GM21515 (cell line): ENCODE results near the gene ANKRD13B.

Experiments used
- ATAC-seq: cut with Tn5 transposase; IDR thresholded peaks from one replicate; pipeline ENCODE4 v1.9.1; 2021; ENCODE audit not compliant: unreplicated experiment

Gene ANKRD13B

DNA sequence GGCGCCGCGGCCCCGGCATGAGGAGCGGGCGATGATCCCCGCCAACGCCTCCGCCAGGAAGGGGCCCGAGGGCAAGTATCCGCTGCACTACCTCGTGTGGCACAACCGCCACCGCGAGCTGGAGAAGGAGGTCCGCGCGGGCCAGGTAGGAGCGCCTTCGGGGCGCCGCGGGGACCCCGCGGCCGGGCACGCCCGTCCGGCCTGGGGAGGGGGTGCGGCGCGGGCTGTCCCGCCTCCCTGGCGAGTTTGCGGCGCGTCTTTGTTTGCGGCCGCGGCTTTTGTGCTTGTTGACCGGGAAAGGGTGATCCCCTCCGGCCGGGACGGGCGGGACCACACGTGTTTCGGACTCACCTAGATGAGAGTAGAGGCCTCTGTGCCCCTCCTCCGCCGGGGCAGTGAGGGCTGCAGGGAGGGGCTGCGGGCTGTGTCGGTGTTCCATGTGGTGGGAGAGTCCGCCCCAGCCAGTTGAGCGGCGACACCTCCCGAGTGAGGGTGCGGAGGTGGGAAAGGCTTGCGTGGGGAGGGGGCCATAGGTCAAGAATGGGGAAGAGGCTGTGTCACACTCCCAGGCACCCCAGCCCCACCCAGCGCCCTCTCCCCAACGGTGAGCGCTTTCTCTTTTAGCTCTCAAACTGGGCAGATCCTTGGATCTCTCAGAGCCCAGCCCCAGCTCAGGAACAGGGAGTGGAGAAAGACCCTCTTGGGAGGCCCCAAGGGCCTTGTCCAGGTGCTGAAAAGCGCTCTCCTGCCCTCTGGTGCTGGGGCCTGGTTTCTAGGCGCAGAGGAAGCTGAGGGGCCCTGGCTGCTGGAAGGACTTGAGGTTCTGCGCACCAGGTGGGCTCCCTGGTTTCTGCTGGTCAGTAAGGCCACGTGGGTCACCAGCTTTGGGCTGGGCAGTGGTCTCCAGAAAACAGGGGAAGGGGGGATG, 923 bp downstream of the ANKRD13B start:
- no peak for ATAC-seq

DNA sequence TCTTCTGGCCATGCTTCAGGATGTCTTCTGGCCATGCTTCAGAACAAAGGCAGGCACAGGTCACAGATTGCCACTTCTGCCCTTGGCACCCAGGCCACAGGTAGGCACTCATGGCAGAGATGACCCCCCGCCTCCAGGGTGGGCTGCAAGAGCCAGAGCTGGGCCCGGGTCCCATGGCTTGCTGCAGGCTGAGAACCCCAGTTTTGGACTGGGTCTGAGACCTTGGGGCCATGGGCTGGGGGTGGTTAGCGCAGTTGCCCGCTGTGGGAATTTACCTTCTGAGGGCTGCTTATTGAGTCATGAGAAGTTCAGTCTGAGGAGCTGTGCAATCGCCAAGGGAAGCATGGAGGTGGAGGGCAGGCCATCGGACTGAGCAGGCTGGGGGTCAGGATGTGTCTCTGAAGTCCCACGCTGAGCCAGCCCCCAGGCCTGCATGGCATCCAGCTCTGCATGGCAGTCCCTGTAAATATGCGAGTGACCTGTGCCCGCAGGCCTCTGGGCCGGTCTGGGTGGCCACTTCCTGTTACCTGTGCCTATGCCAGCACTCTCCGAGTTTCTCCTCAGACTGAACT, 1.7 kb downstream of the ANKRD13B start:
- ATAC-seq = no peak

DNA sequence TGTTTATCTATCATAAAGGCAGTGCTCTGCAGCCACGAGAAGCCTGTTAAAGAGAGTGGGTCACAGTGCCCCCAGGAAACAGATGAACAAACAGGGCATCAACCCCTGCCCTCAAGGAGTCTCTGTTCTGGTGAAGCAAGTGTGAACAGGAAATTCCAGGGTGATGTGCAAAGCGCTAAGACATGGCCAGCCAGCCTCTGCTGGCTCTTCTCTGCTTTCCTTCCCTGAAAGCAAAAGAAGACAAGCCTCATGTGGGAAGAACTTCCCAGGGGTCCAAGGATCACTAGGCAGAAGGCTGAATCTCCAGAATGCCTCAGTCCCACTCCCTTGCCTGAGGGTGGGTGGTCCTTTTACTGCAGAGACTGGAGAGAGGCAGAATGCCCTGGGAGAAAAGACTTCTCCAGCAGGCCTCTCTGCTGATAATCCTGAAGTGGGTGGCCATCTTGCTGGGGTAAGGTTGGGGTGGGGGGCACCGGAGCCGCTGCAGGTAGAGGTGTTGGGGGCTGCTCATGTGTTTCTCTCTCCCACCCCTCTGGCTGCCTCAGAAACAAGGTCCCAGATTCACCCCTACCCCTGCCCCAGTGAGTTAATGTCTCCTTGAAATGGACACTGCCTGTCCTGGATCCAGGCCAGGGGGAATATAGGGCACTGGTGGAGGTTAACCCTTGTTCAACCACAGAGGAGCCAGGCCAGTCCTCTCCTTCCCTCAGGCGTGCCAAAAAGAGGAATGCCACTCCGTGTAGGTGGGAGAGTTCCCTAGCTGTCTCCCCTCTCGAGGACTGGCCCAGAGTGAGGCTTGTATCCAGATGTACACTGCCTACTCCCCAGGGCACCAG, 2.4 kb downstream of the ANKRD13B start:
- no peak for ATAC-seq

DNA sequence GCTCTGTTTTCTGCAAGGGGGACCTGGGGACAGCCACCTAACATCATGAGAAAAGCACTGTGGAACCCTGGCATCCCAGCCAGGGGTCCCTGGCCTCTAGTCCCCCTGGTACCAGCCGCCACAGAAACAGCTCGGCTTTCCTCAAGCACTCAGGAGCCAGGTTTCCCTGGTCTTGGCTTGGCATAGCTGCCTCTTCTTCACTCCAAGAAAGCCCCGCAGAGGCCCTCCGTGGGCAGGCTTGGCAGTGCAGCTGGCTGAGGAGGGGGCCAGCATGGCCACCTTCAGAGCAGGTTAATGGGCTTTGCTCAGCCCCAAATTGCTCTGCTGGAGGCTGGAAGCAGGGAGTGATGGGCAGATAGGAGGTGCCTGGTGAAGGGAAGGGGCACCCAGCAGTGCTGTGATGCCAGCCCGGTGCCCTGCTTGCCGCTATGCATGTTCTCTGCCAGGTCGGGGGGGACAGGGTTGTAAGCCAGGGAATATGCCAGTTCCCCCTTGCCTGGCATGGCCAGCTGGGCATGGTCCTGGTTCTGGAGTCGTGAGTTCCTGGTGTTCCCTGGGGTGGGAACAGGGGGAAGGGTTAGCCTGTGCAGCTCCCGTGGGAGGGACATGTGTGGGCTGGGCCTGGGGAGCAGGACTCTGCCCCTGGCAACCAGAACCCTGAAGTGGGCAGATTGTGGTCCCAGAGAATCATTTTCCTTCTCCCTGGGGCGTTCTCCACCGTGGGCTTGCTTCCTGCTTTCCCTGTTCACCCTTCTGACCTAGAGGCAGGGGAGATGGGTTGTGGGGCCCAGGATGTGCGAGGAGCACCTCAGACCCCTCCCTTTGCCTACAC, 3.2 kb downstream of the ANKRD13B start:
- no peak for ATAC-seq

DNA sequence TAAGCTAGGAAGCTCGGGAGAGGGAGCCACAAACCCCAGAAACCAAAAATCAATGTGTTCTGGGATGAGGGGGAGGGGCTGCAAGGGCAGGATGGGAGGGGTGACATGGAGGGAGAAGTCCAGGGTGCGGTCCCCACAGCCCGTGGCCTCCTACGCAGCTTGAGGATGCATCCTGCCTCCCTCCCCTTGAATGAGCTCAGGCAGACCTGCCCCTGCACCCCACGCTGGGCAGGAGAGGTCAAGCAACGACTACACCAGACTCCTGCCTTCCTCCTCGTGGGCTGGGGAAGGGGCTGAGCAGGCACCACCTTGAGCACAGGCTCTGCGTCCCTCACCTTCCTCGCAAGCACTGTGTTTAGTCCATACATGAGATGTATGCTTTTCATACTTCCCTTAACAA, 3.9 kb downstream of the ANKRD13B start:
- ATAC-seq = no peak

DNA sequence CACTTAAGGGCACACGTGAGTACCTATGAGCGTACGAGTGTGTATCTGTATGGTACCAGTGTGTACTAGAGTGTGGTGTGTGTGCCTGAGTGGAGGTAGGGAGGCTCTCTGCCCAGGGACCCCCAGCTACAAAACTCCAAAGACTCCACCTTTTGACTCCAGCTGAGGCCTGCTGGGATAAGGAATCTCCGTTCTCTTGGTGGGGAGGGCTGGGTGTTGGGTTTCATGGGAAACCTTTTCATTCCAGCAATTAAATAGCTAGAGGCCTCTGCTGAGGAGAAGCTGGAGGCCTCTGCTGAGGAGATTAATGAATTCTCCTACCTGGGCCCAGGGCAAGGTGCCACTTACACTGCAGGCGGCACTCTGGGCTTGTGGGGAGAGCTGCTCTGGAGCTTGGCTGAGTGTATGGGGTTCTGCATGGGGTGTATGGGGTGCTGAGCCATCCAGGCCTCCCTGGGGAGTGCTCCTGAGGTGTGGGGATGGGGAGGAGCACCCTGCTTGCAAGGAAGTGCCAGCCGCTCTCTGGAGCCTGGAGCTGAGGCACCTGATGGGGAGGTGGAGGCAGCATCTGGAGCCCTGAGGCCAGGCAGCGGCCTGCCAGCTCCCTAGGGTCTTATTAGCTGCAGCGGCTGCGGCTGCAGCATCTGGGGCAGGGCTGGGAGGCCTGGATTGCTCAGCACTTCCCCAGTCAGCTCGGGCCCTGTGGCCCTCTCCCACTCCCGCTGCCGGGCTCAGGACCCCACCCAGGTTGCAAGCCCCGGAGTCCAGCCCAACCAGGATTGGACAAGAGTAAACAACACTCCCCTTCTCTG, 4.6 kb downstream of the ANKRD13B start:
- no peak for ATAC-seq

DNA sequence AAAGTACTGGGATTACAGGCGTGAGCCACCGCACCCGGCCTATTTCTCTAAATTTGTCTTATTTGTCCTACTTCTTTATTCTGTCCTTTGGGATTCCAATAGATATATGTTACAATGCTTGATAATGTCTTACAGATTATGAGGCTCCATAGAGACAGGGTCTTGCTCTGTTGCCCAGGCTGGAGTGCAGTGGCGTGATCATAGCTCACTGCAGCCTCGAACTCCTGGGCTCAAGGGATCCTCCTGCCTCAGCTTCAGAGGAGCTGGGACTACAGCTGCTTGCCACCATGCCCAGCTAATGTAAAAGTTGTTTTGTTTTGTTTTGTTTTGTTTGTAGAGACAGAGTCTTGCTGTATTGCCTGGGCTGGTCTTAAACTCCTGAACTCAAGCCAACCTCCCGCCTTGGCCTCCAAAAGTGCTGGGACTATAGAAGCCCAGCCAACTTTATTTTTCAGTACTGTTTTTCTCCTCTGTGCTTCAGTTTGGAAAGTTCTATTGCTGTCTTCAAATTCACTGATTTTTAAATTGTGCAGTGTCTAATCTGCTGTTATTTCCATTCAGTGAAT, 10.3 kb downstream of the ANKRD13B start:
- ATAC-seq = no peak

DNA sequence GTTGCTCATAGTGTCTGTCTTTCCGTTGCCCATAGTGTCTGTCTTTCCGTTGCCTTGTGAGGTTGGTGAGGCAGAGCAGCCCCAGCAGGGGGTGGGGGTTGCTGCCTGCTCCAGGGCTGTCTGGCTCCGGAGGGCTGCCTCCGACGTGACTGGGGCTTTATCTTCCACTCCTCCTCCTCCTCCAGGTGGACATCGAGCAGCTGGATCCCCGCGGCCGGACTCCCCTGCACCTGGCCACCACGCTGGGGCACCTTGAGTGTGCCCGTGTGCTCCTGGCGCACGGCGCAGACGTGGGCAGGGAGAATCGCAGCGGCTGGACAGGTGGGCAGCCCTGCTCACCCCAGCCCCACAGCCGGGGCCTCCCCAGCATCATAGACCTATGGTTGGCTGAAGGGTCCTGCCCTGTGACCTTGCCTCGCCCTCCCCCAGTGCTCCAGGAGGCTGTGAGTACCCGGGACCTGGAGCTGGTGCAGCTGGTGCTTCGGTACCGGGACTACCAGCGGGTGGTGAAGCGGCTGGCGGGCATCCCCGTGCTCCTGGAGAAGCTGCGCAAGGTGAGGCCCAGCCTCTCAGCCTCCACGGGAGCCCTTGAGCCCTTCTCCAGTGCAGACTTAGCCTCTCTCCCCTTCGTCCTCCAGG, 14.7 kb downstream of the ANKRD13B start:
- ATAC-seq = no peak

DNA sequence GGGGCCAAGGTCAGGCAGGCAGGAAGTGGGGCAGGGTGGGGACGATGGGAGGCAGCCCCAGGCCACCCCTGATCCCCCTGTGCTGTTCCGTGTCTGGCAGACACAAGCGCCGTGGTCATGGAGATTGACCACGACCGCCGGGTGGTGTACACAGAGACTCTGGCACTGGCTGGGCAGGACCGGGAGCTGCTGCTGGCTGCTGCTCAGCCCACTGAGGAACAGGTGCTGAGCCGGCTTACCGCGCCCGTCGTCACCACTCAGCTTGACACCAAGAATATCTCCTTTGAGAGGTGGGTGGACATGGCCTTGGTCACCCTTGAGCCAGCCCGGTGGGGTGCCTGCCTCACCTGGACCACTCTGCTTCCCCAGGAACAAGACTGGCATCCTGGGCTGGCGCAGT, 16.1 kb downstream of the ANKRD13B start:
- no peak for ATAC-seq

DNA sequence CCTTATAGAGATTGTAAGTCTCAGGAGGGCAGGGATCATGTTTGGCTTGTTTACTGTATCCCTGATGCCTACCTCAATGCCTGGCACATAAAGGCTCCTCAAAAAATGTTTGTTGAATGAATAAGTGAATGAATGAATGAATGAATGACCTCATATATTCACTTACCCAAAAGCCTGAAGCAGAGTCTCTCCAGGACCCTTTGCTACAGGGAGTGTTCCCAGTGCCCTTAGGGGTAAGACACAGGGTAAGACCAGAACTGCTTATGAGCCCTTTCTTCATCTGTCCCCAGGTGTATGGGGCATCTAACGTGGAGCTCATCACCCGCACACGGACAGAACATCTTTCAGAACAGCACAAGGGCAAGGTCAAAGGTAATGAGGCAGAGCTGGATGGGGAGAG, 17.5 kb downstream of the ANKRD13B start:
- ATAC-seq = no peak

DNA sequence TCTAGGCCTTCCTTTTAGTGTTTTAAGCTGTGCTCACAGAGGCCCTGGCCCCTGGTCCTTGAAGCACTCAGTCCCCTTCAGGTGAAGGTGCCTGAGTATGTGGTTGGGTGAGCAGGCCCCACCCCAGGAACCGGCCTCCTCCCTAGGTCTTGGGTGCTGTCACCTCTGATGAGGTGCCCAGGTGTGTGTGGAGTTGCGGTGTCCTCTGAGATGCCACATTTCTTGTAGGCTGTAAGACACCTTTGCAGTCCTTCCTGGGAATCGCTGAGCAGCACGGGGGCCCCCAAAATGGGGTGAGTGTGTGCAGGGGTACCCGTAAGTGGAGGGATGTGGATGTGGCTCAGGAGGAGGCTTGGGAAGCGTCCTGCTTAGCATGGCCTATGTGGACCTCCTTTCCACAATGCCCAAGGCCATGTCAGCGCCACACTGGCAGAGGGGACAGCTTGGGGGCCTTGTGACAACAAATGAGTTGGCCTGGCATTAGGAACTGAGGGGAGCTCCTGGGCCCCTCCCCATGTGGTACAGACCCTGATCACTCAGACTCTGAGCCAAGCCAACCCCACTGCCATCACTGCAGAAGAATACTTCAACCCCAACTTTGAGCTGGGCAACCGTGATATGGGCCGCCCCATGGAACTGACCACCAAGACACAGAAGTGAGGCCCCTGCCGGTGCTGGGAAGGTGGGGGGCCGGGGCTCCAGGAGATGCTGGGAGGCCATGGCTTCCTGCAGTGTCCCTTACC, 18.6 kb downstream of the ANKRD13B start:
- ATAC-seq = no peak

DNA sequence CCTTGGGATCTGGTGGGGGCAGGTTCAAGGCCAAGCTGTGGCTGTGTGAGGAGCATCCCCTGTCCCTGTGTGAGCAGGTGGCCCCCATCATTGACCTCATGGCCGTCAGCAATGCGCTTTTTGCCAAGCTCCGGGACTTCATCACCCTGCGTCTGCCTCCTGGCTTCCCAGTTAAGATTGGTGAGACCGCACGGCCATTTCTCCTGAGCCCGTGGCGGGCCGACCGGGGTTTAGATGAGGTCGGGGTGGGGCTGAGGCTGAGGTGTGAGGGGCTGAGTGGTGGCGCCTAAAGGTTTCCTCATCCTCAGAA, 19.1 kb downstream of the ANKRD13B start:
- ATAC-seq = no peak

DNA sequence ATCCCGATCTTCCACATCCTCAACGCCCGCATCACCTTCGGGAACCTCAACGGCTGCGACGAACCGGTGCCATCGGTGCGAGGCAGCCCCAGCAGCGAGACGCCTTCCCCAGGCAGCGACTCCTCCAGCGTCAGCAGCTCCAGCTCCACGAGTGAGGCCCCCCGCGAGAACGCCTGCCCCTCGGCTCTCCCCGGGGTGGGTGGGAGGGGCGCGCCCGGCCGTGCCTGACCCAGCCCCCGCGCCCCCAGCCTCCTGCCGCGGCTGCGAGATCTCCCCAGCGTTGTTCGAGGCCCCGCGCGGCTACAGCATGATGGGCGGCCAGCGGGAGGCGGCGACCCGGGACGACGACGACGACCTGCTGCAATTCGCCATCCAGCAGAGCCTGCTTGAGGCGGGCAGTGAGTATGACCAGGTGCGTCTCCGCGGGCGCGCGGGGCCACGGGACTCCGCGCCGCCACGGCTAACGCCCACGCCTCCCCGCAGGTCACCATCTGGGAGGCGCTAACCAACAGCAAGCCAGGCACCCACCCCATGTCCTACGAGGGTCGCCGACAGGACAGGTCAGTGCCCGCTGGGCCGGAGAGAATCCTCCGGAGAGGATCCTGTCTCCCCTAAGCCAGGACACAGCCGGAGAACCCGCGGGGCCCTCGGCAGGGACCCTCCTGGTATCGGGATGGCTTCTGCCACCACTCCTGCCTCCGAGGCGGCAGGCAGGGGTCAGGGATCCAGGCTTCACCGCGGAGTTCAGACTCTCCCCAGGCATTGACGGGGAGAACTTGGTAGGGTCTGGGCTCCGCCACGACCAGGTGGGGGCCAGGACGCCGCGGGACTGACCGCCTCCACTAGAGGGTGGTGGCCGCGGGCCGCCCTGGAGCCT, 19.7 kb downstream of the ANKRD13B start:
- ATAC-seq = no peak

DNA sequence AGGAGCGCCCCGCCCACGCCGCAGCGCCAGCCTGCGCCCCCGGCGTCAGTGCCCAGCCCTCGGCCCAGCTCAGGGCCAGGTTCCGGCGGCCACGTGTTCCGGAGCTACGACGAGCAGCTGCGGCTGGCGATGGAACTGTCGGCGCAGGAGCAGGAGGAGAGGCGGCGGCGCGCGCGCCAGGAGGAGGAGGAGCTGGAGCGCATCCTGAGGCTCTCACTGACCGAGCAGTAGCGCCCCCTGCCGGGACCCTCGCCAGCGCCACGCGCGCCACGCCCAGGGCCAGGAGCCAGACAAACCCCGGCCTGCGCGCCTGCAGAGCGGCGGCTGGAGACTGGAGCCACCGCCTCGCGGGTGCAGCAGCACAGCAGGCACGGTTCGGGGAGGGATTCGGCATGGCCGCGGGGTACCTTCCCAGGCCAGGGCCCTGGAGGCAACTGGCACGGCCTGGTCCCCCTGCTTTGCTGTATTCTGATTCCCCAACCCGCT, 20.5 kb downstream of the ANKRD13B start:
- ATAC-seq = no peak

DNA sequence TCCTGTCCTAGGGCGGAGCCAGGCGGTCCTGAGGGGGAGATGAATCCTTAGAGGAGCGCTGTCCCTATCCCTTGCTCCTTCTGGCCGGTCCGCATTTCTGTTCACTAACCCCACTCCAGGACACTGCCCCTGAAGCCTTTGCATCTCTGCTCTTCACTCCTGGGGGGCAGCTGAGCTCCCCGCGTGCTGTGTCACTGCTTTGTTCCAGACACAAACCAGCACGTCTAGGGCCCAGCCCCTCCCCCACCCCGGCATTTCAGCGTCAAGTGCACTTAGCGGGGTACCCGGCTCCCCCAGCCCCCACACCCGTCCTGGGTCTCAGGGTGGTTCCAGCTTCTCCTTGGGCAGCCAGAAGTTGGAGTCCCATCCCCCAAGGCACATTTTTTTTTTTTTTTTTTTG, 20.9 kb downstream of the ANKRD13B start:
- no peak for ATAC-seq

DNA sequence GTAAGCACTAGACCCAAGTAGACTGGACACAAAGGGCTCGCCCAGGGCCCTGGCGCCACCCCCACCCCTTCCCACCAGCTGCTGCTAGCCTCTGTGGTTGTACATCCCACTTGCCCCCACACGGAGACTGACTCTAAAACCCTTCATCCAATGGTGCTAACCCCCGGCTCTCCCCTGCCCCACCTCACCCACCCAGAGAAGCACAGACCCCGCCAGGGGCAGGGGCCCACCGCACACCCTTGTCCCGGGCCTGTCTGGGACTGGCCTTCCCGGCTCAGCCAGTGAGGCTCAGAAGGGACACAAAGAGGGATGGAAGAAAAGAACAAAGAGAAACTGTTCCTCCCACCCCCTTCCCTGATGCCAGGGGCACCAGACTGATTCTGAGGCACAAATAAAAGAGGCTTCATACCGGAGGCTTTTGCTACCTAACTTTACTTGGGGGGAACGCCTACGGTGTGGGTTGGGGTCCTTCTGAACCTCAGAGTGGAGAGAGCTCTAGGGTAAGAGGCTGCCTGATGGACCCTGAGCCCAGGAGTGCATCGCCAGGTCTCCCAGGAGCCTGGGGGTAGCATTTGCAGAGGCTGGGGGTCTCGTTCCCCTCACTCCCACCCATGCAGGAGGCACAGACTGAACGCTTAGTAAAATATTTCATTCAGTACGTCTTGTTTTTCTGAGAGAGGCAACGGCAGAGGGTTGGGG, 21.6 kb downstream of the ANKRD13B start:
- ATAC-seq = no peak

DNA sequence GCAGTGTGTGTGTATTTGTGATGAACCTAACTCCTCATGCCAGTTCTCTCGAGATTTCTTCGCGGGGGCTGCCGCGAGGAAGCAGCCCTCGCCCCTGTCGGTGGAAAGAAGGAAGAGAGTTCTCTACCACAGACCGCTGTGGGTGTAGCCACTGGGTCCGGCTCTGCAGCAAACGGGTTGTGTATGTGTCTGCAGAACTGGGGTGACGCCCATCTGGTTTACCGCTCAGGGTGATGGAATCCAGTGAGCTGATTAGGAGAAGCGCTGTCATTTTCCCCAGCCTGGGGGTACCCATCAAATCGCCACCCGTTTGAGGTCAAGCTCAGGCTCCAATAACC, 22.1 kb downstream of the ANKRD13B start:
- no peak for ATAC-seq
